Hepatocyte (in vitro differentiated cells): ENCODE results near the gene SHTN1. TPM values are rescaled to one million over a fixed set of nuclear protein-coding genes. Genes with fewer than 3 reads are reported as not detected.

ENCODE experiments used
- DNase-seq: peaks from one replicate; pipeline ENCODE4 v3.0.0-alpha.2; 2016; ENCODE audit warnings: low spot score
- H2AFZ ChIP-seq: fragments of 200-600 bp; sonication (generic); 2 replicates; pipeline ENCODE4 v1.6.0; 2016; ENCODE audit warnings: antibody characterized with exemption, mild to moderate bottlenecking
- H3K27ac ChIP-seq: fragments of 200-600 bp; sonication (generic); 2 replicates; pipeline ENCODE4 v1.5.1; 2016; ENCODE audit warnings: mild to moderate bottlenecking
- H3K27me3 ChIP-seq: fragments of 200-600 bp; sonication (generic); 2 replicates; pipeline ENCODE4 v1.6.1; 2016
- H3K36me3 ChIP-seq: fragments of 200-600 bp; sonication (generic); replicated peaks from 2 replicates; pipeline ENCODE4 v1.5.1; 2016; ENCODE audit warnings: low read depth; ENCODE audit not compliant: insufficient read depth
- H3K4me1 ChIP-seq: fragments of 200-600 bp; sonication (generic); 2 replicates; pipeline ENCODE4 v1.5.1; 2016; ENCODE audit warnings: mild to moderate bottlenecking, moderate library complexity; ENCODE audit not compliant: insufficient read depth
- H3K4me2 ChIP-seq: fragments of 200-600 bp; sonication (generic); 2 replicates; pipeline ENCODE4 v1.6.0; 2016
- H3K4me3 ChIP-seq: fragments of 200-600 bp; sonication (generic); 2 replicates; pipeline ENCODE4 v1.5.1; 2016; ENCODE audit warnings: mild to moderate bottlenecking
- H3K79me2 ChIP-seq: fragments of 200-600 bp; sonication (generic); 2 replicates; pipeline ENCODE4 v1.6.0; 2017; ENCODE audit warnings: mild to moderate bottlenecking
- H3K9me2 ChIP-seq: fragments of 200-600 bp; sonication (generic); replicated peaks from 2 replicates; pipeline ENCODE4 v1.6.0; 2017; ENCODE audit warnings: mild to moderate bottlenecking; ENCODE audit not compliant: insufficient read depth
- H3K9me3 ChIP-seq: fragments of 200-600 bp; sonication (generic); 2 replicates; pipeline ENCODE4 v1.5.1; 2016; ENCODE audit warnings: low read depth, mild to moderate bottlenecking
- H4K20me1 ChIP-seq: fragments of 200-600 bp; sonication (generic); 2 replicates; pipeline ENCODE4 v1.6.0; 2016; ENCODE audit warnings: mild to moderate bottlenecking; ENCODE audit not compliant: insufficient read depth, poor library complexity, severe bottlenecking
- EZH2 ChIP-seq: fragments of 200-600 bp; sonication (generic); IDR thresholded peaks from 2 replicates; pipeline ENCODE4 v1.6.1; 2016; ENCODE audit warnings: antibody characterized with exemption, mild to moderate bottlenecking, borderline replicate concordance
- EZH2phosphoT487 ChIP-seq: fragments of 200-600 bp; sonication (generic); IDR thresholded peaks from one replicate; pipeline ENCODE4 v1.6.1; 2018; ENCODE audit warnings: antibody characterized with exemption, mild to moderate bottlenecking, low read depth, moderate library complexity; ENCODE audit not compliant: unreplicated experiment, severe bottlenecking
- WGBS: methylation state at CpG from one replicate; pipeline ENCODE4 v1.1.6; 2016; ENCODE audit warnings: low lambda C conversion rate; ENCODE audit errors: missing lambda C conversion rate; 5-methylcytosine and 5-hydroxymethylcytosine counted together
- polyA plus RNA-seq: library from polyadenylated mRNA; unstranded; fragments of >200 nt; fragmentation: Nextera tagmentation; extraction: Ambion mirVana; gene quantifications from 2 replicates; pipeline ENCODE4 v1.2.1, GENCODE V29; 2016
- total RNA-seq: library from RNA; depleted of rRNA; stranded (reverse); fragments of >200 nt; gene quantifications from 2 replicates; pipeline ENCODE4 v1.2.3, GENCODE V29; 2014
- TF ChIP-seq, protein P1 (sequence below): fragments of 200-600 bp; sonication (generic); IDR thresholded peaks from 2 replicates; pipeline ENCODE4 v1.5.1; 2016; ENCODE audit warnings: antibody characterized with exemption, mild to moderate bottlenecking; ENCODE audit not compliant: poor library complexity

SHTN1 gene
- total RNA-seq (23.2 and 27.7 TPM in 2 replicates), polyA plus RNA-seq (15.6 and 17.9 TPM in 2 replicates)

DNA sequence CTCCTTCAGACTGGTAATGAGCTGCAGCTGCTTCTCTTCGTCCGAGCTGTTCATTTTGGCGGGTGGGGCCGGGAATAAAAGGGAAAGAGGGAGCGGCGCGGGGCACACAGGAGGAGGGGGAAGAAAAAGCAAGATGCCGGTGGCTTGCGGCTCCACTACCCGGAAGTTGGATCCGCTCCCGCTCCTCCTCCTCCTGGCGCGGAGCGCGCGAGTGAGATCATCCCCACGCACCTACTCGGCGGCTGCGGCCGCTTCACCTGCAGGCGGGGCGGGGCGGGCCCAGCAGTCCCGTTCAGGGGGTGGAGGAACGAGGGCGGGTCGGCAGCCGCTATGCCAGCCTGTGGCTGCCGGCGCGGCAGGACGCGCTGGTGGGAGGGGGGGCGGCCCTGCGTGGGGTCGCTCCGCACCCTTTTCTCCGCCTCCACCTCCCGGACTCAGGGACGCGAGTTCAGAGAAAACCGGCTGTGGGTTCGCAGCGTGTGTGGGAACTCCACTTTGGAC is at the start of gene SHTN1:
SHTN1 (minus strand) TSS at position 162 of the 501 bp plus-strand sequence; CDS start at position 54, 108 bp downstream.
- TF ChIP-seq EZH2phosphoT487 (no peak), EZH2 (no peak)
- TF ChIP-seq, protein P1, sequence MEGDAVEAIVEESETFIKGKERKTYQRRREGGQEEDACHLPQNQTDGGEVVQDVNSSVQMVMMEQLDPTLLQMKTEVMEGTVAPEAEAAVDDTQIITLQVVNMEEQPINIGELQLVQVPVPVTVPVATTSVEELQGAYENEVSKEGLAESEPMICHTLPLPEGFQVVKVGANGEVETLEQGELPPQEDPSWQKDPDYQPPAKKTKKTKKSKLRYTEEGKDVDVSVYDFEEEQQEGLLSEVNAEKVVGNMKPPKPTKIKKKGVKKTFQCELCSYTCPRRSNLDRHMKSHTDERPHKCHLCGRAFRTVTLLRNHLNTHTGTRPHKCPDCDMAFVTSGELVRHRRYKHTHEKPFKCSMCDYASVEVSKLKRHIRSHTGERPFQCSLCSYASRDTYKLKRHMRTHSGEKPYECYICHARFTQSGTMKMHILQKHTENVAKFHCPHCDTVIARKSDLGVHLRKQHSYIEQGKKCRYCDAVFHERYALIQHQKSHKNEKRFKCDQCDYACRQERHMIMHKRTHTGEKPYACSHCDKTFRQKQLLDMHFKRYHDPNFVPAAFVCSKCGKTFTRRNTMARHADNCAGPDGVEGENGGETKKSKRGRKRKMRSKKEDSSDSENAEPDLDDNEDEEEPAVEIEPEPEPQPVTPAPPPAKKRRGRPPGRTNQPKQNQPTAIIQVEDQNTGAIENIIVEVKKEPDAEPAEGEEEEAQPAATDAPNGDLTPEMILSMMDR = no peak
- H4K20me1 ChIP-seq = no peaks in the 10 kb centered on the region
- peaks cover 41% of the 10 kb centered on the region for H3K79me2 ChIP-seq
- peak within 1 kb of the TSS; percentile 99 for H2AFZ ChIP-seq
- WGBS = 1% methylated on average over 28 of the region's 46 CpGs
- no peaks in the 10 kb centered on the region for H3K27me3 ChIP-seq
- peak within 1 kb of the TSS; percentile 95 for H3K4me2 ChIP-seq
- no peaks in the 10 kb centered on the region for H3K36me3 ChIP-seq
- H3K27ac ChIP-seq = peak within 1 kb of the TSS; percentile 98
- no peaks in the 10 kb centered on the region for H3K9me3 ChIP-seq
- H3K9me2 ChIP-seq = no peaks in the 10 kb centered on the region
- DNase-seq = peak; percentile 93
- peak within 1 kb of the TSS; percentile 93 for H3K4me3 ChIP-seq
- H3K4me1 ChIP-seq = no peaks in the 10 kb centered on the region

GRCh38 chr10:117053482-117053881 is 48.5 kb upstream of the SHTN1 start:
- Histone ChIP-seq H3K9me2 (no peaks in the 10 kb centered on the region), H2AFZ (no peak overlapping the region), H3K4me2 (no peak overlapping the region), H3K27me3 (no peaks in the 10 kb centered on the region), H3K4me1 (no peaks in the 10 kb centered on the region), H3K27ac (no peak overlapping the region), H4K20me1 (no peaks in the 10 kb centered on the region), H3K79me2 (no peaks in the 10 kb centered on the region), H3K4me3 (no peak overlapping the region), H3K9me3 (no peaks in the 10 kb centered on the region), H3K36me3 (no peaks in the 10 kb centered on the region)
- DNase-seq = no peak
- 97% methylated on average over 1 of the region's 1 CpG for WGBS
- no peak for TF ChIP-seq EZH2
- TF ChIP-seq EZH2phosphoT487 = no peak
- TF ChIP-seq, protein P1 = no peak

- Histone ChIP-seq H3K9me2 (no peaks in the 10 kb centered on the region), H3K4me3 (no peak overlapping the region), H3K9me3 (no peaks in the 10 kb centered on the region), H3K36me3 (no peaks in the 10 kb centered on the region), H3K27ac (no peak overlapping the region), H3K4me2 (no peak overlapping the region), H3K4me1 (no peaks in the 10 kb centered on the region), H3K79me2 (no peaks in the 10 kb centered on the region), H3K27me3 (no peaks in the 10 kb centered on the region), H4K20me1 (no peaks in the 10 kb centered on the region), H2AFZ (no peak overlapping the region)
- WGBS = 58% methylated on average over 2 of the region's 2 CpGs
- no peak for TF ChIP-seq EZH2phosphoT487
- TF ChIP-seq, protein P1 = no peak
- TF ChIP-seq EZH2 = no peak
- DNase-seq = no peak
These were observed 43.0 kb upstream of the SHTN1 start for GRCh38 chr10:117047947-117048346.

GRCh38 chr10:117016266-117016665 is 11.3 kb upstream of the SHTN1 start:
- no peak overlapping the region for H3K27ac ChIP-seq
- H3K9me2 ChIP-seq = no peaks in the 10 kb centered on the region
- no peak overlapping the region for H2AFZ ChIP-seq
- no peak overlapping the region for H3K4me3 ChIP-seq
- no peaks in the 10 kb centered on the region for H3K4me1 ChIP-seq
- H4K20me1 ChIP-seq = no peaks in the 10 kb centered on the region
- H3K36me3 ChIP-seq = no peaks in the 10 kb centered on the region
- no peak overlapping the region for H3K4me2 ChIP-seq
- no peaks in the 10 kb centered on the region for H3K9me3 ChIP-seq
- no peaks in the 10 kb centered on the region for H3K27me3 ChIP-seq
- 95% methylated on average over 8 of the region's 8 CpGs for WGBS
- TF ChIP-seq EZH2phosphoT487 (no peak), EZH2 (no peak)
- TF ChIP-seq, protein P1 = no peak
- DNase-seq = no peak
- H3K79me2 ChIP-seq = no peaks in the 10 kb centered on the region
